Measurements from ENCODE around the gene PAPSS2. TPM values are rescaled to one million over a fixed set of nuclear protein-coding genes. Genes with fewer than 3 reads are reported as not detected.

Gene PAPSS2
- total RNA-seq, 2 donors from 2014 or later, result 15.7 to 20.2 TPM

- Mint-ChIP-seq H3K27me3 (ENCODE audit: insufficient read depth) (no peaks in the 10 kb centered on the region), H3K4me1 (peaks cover 4% of the 10 kb centered on the region), H3K36me3 (ENCODE audit: low read depth) (peaks cover 34% of the 10 kb centered on the region), H3K4me3 (no peak overlapping the region), H3K27ac (peak overlapping the region; percentile 5), H3K9me3 (no peaks in the 10 kb centered on the region)
- no peak for DNase-seq
- H3K9ac ChIP-seq (ENCODE audit: extremely low read depth, low read length, poor library complexity, severe bottlenecking), result no peak overlapping the region
- no peak overlapping the region for H3K4me3 ChIP-seq (ENCODE audit: low read length)
- WGBS, 2 experiments (ENCODE audit: insufficient coverage in 1 of 2, insufficient read length in 1 of 2), result 84 to 90% methylated on average over 3 of the region's 4 CpGs
- no peaks in the 10 kb centered on the region for H3K9me3 ChIP-seq (ENCODE audit: control insufficient read depth, low read length)
- H3K4me1 ChIP-seq (ENCODE audit: control insufficient read depth, insufficient read depth, low read length), result no peaks in the 10 kb centered on the region
- H3K36me3 ChIP-seq (ENCODE audit: control insufficient read depth, insufficient read depth, low read length), result peaks cover 56% of the 10 kb centered on the region
- TF ChIP-seq, protein P1, sequence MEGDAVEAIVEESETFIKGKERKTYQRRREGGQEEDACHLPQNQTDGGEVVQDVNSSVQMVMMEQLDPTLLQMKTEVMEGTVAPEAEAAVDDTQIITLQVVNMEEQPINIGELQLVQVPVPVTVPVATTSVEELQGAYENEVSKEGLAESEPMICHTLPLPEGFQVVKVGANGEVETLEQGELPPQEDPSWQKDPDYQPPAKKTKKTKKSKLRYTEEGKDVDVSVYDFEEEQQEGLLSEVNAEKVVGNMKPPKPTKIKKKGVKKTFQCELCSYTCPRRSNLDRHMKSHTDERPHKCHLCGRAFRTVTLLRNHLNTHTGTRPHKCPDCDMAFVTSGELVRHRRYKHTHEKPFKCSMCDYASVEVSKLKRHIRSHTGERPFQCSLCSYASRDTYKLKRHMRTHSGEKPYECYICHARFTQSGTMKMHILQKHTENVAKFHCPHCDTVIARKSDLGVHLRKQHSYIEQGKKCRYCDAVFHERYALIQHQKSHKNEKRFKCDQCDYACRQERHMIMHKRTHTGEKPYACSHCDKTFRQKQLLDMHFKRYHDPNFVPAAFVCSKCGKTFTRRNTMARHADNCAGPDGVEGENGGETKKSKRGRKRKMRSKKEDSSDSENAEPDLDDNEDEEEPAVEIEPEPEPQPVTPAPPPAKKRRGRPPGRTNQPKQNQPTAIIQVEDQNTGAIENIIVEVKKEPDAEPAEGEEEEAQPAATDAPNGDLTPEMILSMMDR (conservative IDR thresholded peaks at IDR 0.05), result no peak
- no peak overlapping the region for H3K27ac ChIP-seq (ENCODE audit: low read depth, low read length)
- H3K27me3 ChIP-seq (ENCODE audit: control insufficient read depth, insufficient read depth, low read length, poor library complexity, severe bottlenecking), result no peaks in the 10 kb centered on the region
These were observed 116.1 kb downstream of the PAPSS2 start for GRCh38 chr10:87775766-87776165.

GRCh38 chr10:87776328-87776727, 116.7 kb downstream of the PAPSS2 start:
- 95 to 98% methylated on average over 4 to 6 of the region's 6 CpGs for WGBS, 2 experiments (ENCODE audit: insufficient coverage in 1 of 2, insufficient read length in 1 of 2)
- no peaks in the 10 kb centered on the region for H3K27me3 Mint-ChIP-seq (ENCODE audit: insufficient read depth)
- no peak overlapping the region for H3K9ac ChIP-seq (ENCODE audit: extremely low read depth, low read length, poor library complexity, severe bottlenecking)
- no peaks in the 10 kb centered on the region for H3K4me1 ChIP-seq (ENCODE audit: control insufficient read depth, insufficient read depth, low read length)
- no peaks in the 10 kb centered on the region for H3K9me3 Mint-ChIP-seq
- no peak for DNase-seq
- H3K27me3 ChIP-seq (ENCODE audit: control insufficient read depth, insufficient read depth, low read length, poor library complexity, severe bottlenecking), result no peaks in the 10 kb centered on the region
- peaks cover 40% of the 10 kb centered on the region for H3K36me3 Mint-ChIP-seq (ENCODE audit: low read depth)
- H3K27ac ChIP-seq (ENCODE audit: low read depth, low read length), result no peak overlapping the region
- H3K36me3 ChIP-seq (ENCODE audit: control insufficient read depth, insufficient read depth, low read length), result peaks cover 56% of the 10 kb centered on the region
- H3K27ac Mint-ChIP-seq, result no peak overlapping the region
- H3K4me3 ChIP-seq (ENCODE audit: low read length), result no peak overlapping the region
- peaks cover 3% of the 10 kb centered on the region for H3K4me1 Mint-ChIP-seq
- no peak overlapping the region for H3K4me3 Mint-ChIP-seq
- TF ChIP-seq, protein P1 (conservative IDR thresholded peaks at IDR 0.05), result no peak
- no peaks in the 10 kb centered on the region for H3K9me3 ChIP-seq (ENCODE audit: control insufficient read depth, low read length)

DNA sequence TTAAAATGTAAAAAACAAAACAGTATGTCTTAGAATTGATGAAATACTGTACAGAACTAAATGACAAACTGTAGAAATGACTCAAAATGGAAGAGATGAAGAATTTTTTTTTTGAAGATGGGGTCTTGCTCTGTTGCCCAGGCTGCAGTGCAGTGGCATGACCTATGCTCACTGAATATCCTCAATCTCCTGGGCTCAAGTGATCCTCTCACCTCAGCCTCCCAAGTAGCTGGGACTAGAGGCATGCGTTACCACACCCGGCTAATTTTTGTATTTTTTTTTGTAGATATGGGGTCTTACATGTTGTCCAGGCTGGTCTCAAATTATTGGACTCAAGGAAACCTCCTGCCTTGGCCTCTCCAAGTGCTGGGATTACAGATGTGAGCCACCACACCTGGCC, 121.9 kb downstream of the PAPSS2 start:
- Mint-ChIP-seq H3K27ac (no peak overlapping the region), H3K27me3 (ENCODE audit: insufficient read depth) (no peaks in the 10 kb centered on the region), H3K4me3 (no peak overlapping the region), H3K4me1 (no peaks in the 10 kb centered on the region), H3K9me3 (no peaks in the 10 kb centered on the region), H3K36me3 (ENCODE audit: low read depth) (peaks cover 52% of the 10 kb centered on the region)
- Histone ChIP-seq H3K27me3 (ENCODE audit: control insufficient read depth, insufficient read depth, low read length, poor library complexity, severe bottlenecking) (no peaks in the 10 kb centered on the region), H3K4me1 (ENCODE audit: control insufficient read depth, insufficient read depth, low read length) (no peaks in the 10 kb centered on the region), H3K4me3 (ENCODE audit: low read length) (no peak overlapping the region), H3K9me3 (ENCODE audit: control insufficient read depth, low read length) (no peaks in the 10 kb centered on the region), H3K36me3 (ENCODE audit: control insufficient read depth, insufficient read depth, low read length) (peaks cover 66% of the 10 kb centered on the region), H3K27ac (ENCODE audit: low read depth, low read length) (no peak overlapping the region), H3K9ac (ENCODE audit: extremely low read depth, low read length, poor library complexity, severe bottlenecking) (no peak overlapping the region)
- DNase-seq, result no peak
- TF ChIP-seq, protein P1 (conservative IDR thresholded peaks at IDR 0.05), result no peak
- WGBS, 2 experiments (ENCODE audit: insufficient coverage in 1 of 2, insufficient read length in 1 of 2), result 92% methylated on average over 2 of the region's 2 CpGs; no CpG with 5 or more reads in 1 of the 2 experiments

Data from endodermal cell (in vitro differentiated cells).